ENCODE results near the gene BLM.
A peak's percentile ranks its signal among the peaks of the same experiment; 100 is the strongest.
"Not testable (repeated sequence)": the region's sequence is repeated elsewhere in the genome, so short reads cannot be mapped to it uniquely, and the experiment has no call there.

The BLM gene

DNA sequence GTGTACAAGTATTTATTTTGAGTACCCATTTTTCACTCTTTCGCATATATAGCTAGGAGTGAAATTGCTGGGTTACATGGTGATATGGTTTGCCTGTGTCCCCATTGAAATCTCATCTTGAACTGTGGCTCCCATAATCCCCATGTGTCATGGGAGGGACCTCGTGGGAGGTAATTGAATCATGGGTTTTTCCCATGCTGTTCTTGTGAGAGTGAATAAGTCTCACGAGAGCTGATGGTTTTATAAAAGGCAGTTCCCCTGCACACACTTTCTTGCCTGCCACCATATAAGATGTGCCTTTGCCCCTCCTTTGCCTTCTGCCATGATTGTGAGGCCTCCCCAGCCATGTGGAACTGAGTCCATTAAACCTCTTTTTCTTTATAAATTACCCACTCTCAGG is 23.4 kb downstream of the BLM start:
- H3K27ac Mint-ChIP-seq, result peak overlapping the region; percentile 50
- peaks cover 45% of the 10 kb centered on the region for H3K36me3 Mint-ChIP-seq (ENCODE audit: low read depth)
- H3K9me3 Mint-ChIP-seq, result peaks cover 15% of the 10 kb centered on the region
- H3K4me1 Mint-ChIP-seq (ENCODE audit: low read depth), result peaks cover 51% of the 10 kb centered on the region
- not testable (repeated sequence) for H3K27me3 Mint-ChIP-seq (ENCODE audit: low read depth); H3K4me3 Mint-ChIP-seq

DNA sequence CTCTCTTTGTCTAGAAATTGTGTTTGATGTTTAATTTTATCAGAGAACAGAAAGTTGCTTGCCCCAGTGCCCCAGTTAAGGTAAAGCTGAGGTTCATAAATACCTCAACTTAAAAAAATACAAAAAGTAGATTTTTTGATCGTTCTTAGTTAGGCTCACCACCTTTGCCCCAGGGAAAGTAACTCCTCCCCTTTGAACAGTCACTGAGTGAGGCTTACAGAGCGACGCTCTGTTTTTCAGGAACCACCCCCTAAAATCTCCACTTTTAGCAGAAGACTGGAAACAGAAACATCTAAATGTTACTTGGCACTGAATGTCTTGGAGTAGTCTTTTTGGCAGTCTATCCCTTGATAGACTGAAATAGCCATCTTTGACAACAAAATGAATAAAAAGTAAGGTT is 24.9 kb downstream of the BLM start:
- H3K27me3 Mint-ChIP-seq (ENCODE audit: low read depth), result no peaks in the 10 kb centered on the region
- H3K4me1 Mint-ChIP-seq (ENCODE audit: low read depth), result peaks cover 50% of the 10 kb centered on the region
- H3K9me3 Mint-ChIP-seq, result peaks cover 15% of the 10 kb centered on the region
- H3K4me3 Mint-ChIP-seq, result no peak overlapping the region
- peak overlapping the region; percentile 16 for H3K27ac Mint-ChIP-seq
- H3K36me3 Mint-ChIP-seq (ENCODE audit: low read depth), result peaks cover 38% of the 10 kb centered on the region

DNA sequence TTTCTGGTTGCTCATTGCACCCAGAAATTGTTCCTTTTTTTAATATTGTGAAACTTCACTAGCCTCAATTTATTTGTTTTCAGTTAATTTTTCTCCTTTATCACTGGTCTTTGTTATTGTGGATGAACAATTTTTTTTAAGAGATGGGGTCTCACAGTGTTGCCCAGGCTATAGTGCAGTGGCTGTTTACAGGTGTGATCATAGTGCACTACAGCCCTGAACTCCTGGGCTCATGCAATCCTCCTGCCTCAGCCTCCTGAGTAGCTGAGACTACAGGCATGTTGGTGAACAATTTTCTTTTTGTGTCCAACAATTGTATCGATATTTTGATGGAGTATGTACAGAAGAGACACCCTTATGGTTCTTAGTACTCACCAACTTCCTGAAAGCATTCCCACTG is 26.3 kb downstream of the BLM start:
- Mint-ChIP-seq H3K27ac (no peak overlapping the region), H3K36me3 (ENCODE audit: low read depth) (peaks cover 36% of the 10 kb centered on the region), H3K4me1 (ENCODE audit: low read depth) (peaks cover 46% of the 10 kb centered on the region), H3K27me3 (ENCODE audit: low read depth) (no peaks in the 10 kb centered on the region), H3K9me3 (peaks cover 15% of the 10 kb centered on the region), H3K4me3 (no peak overlapping the region)

DNA sequence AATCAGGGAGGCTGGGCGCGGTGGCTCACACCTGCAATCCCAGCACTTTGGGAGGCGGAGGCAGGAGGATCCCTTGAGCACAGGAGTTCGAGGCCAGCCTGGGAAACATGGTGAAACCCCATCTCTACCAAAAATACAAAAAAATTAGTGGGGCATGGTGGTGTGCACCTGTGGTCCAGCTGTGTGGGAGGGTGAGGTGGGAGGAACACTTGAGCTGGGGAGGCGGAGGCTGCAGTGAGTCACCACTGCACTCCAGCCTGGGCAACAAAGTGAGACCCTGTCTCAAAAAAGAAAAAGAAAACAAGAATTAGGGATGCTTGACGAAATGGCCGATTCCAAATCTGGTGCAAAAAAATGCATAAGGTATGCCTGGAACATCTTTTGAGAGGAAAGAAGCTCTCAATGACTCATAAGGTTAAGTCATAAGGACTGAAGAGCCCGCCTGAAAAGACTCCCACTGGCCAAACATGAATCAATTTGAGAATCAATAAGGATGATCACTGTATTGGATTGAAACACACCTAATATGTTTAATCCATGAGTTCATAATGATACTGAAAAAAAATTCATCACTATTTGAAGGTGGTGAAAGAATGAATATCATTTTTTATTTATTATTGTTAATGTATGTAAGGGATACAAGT is 27.7 kb downstream of the BLM start:
- Mint-ChIP-seq H3K4me1 (ENCODE audit: low read depth) (peaks cover 50% of the 10 kb centered on the region), H3K9me3 (peaks cover 14% of the 10 kb centered on the region), H3K36me3 (ENCODE audit: low read depth) (peaks cover 34% of the 10 kb centered on the region), H3K4me3 (no peak overlapping the region), H3K27me3 (ENCODE audit: low read depth) (no peaks in the 10 kb centered on the region), H3K27ac (no peak overlapping the region)

DNA sequence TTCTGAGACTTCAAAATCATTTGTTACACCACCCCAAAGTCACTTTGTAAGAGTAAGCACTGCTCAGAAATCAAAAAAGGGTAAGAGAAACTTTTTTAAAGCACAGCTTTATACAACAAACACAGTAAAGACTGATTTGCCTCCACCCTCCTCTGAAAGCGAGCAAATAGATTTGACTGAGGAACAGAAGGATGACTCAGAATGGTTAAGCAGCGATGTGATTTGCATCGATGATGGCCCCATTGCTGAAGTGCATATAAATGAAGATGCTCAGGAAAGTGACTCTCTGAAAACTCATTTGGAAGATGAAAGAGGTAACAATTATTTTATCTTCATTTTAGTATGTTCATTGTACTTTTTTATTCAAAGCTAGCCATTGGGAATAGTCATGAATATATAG is 32.6 kb downstream of the BLM start:
- Mint-ChIP-seq H3K4me3 (peak overlapping the region; percentile 45), H3K4me1 (ENCODE audit: low read depth) (peaks cover 49% of the 10 kb centered on the region), H3K36me3 (ENCODE audit: low read depth) (peaks cover 42% of the 10 kb centered on the region), H3K27me3 (ENCODE audit: low read depth) (no peaks in the 10 kb centered on the region), H3K9me3 (no peaks in the 10 kb centered on the region), H3K27ac (peak overlapping the region; percentile 78)

DNA sequence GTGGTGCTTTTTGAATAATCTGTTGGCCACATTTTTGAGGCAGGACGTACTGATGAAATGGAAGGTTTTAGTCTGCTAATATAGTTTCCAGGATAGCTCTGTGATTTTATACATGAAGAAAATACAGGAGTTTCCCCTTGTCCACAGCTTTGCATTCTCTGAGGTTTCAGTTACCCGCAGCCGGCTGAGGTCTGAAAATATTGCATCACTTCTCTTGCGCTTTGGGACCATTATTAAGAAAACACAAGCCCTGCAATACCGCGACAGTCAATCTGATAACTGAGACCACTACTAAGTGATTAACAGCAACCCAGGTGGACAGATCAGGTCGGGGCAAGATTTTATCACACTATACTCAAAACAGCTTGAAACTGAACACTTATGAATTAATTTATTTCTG is 33.0 kb downstream of the BLM start:
- peaks cover 45% of the 10 kb centered on the region for H3K36me3 Mint-ChIP-seq (ENCODE audit: low read depth)
- peak overlapping the region; percentile 78 for H3K27ac Mint-ChIP-seq
- H3K9me3 Mint-ChIP-seq, result no peaks in the 10 kb centered on the region
- H3K4me1 Mint-ChIP-seq (ENCODE audit: low read depth), result peaks cover 52% of the 10 kb centered on the region
- H3K27me3 Mint-ChIP-seq (ENCODE audit: low read depth), result no peaks in the 10 kb centered on the region
- H3K4me3 Mint-ChIP-seq, result peak overlapping the region; percentile 45

DNA sequence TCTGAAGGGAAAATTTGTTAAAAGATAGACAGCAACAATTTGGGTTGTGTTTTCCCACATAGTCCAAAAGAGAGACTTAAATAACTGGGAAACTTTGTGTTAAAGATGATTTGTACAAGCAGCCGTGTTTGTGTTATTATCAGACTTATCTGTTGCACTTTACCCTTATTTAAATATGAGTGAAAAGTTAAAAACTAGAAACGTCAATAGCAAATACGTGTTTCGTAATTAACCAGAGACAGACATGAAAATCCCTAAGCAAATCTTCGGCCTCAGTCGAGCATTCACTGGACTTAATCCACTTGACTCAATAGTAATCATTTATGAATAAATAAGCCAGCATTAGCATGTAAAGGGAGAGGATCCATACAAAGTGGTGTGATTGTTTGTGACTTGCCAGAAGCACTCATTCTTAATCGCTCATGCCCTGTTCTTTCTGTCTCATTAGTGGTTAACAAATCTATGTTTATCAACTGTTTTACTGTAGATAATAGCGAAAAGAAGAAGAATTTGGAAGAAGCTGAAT is 34.2 kb downstream of the BLM start:
- Mint-ChIP-seq H3K4me1 (ENCODE audit: low read depth) (peaks cover 52% of the 10 kb centered on the region), H3K9me3 (no peaks in the 10 kb centered on the region), H3K27ac (peak overlapping the region; percentile 15), H3K4me3 (no peak overlapping the region), H3K36me3 (ENCODE audit: low read depth) (peaks cover 52% of the 10 kb centered on the region), H3K27me3 (ENCODE audit: low read depth) (no peaks in the 10 kb centered on the region)

DNA sequence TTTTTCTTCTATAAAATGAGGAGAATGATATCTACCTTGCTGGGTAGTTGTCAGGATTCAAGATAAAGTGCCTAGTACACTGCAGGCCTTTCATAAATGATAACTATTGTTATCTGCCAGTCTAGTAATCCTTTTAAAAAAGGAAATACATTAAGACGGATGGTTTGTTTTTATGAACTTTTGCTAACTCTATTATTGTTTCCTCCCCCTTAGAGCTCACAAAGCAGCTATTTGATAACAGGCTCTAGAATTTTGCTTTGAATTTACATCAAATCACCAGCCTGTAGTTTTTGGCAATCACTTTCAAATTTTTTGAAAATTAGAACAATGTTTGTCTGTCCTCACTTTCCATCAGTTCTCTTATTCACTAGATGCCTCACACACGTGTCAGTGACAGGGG is 39.8 kb downstream of the BLM start:
- Mint-ChIP-seq H3K4me1 (ENCODE audit: low read depth) (peaks cover 38% of the 10 kb centered on the region), H3K27ac (peak overlapping the region; percentile 46), H3K27me3 (ENCODE audit: low read depth) (no peaks in the 10 kb centered on the region), H3K9me3 (no peaks in the 10 kb centered on the region), H3K36me3 (ENCODE audit: low read depth) (peaks cover 47% of the 10 kb centered on the region), H3K4me3 (no peak overlapping the region)

DNA sequence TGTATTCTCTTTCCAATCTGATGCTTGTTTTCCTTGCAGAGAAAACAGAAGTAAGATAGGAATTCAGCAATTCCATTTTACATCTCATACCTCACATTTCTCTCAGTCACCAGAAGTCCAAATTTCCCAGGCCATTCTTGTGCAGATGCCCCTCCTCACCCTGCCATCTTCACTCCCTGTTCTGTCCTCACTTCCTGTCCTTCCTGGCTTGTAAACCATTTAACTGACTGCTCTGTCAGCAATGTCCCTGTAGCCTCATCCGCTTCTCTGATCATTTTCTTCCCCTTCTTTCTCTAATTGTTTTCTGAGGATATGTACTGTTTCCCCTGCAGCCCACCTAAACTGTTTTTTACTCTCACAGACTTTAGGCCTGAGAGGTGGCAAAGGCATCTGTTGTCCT is 40.3 kb downstream of the BLM start:
- H3K4me3 Mint-ChIP-seq, result no peak overlapping the region
- H3K36me3 Mint-ChIP-seq (ENCODE audit: low read depth), result peaks cover 51% of the 10 kb centered on the region
- H3K4me1 Mint-ChIP-seq (ENCODE audit: low read depth), result peaks cover 42% of the 10 kb centered on the region
- H3K27ac Mint-ChIP-seq, result peak overlapping the region; percentile 46
- H3K9me3 Mint-ChIP-seq, result no peaks in the 10 kb centered on the region
- H3K27me3 Mint-ChIP-seq (ENCODE audit: low read depth), result no peaks in the 10 kb centered on the region

DNA sequence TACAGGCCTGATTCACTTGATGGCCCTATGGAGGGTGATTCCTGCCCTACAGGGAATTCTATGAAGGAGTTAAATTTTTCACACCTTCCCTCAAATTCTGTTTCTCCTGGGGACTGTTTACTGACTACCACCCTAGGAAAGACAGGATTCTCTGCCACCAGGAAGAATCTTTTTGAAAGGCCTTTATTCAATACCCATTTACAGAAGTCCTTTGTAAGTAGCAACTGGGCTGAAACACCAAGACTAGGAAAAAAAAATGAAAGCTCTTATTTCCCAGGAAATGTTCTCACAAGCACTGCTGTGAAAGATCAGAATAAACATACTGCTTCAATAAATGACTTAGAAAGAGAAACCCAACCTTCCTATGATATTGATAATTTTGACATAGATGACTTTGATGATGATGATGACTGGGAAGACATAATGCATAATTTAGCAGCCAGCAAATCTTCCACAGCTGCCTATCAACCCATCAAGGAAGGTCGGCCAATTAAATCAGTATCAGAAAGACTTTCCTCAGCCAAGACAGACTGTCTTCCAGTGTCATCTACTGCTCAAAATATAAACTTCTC is 43.6 kb downstream of the BLM start:
- H3K27ac Mint-ChIP-seq, result no peak overlapping the region
- H3K4me3 Mint-ChIP-seq, result no peak overlapping the region

DNA sequence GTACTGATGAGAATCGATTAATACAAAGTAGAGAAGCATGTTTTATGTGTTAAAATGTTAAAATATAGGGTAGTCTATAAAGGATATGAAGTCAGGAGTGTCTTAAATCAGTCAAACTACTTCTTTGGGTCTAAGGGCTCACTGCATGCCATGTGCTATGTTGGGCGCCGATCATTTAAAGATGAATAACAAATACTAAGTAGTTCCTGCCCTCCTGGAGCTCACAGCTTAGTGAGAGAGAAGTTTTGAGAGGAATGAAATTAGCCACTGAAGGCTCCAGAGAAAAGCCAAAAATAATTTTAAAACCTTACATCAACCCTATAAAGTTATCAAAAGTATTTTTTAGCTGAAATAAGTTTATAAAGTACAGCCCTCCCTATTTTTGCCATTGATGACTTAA is 44.5 kb downstream of the BLM start:
- H3K27me3 Mint-ChIP-seq (ENCODE audit: low read depth), result no peaks in the 10 kb centered on the region
- no peak overlapping the region for H3K4me3 Mint-ChIP-seq
- H3K4me1 Mint-ChIP-seq (ENCODE audit: low read depth), result peaks cover 34% of the 10 kb centered on the region
- H3K36me3 Mint-ChIP-seq (ENCODE audit: low read depth), result peaks cover 51% of the 10 kb centered on the region
- no peak overlapping the region for H3K27ac Mint-ChIP-seq
- H3K9me3 Mint-ChIP-seq, result no peaks in the 10 kb centered on the region

More for the DNA sequence above, 43.6 kb downstream of the BLM start:
- H3K36me3 Mint-ChIP-seq (ENCODE audit: low read depth), result peaks cover 53% of the 10 kb centered on the region
- no peaks in the 10 kb centered on the region for H3K9me3 Mint-ChIP-seq
- H3K4me1 Mint-ChIP-seq (ENCODE audit: low read depth), result peaks cover 35% of the 10 kb centered on the region
- no peaks in the 10 kb centered on the region for H3K27me3 Mint-ChIP-seq (ENCODE audit: low read depth)

DNA sequence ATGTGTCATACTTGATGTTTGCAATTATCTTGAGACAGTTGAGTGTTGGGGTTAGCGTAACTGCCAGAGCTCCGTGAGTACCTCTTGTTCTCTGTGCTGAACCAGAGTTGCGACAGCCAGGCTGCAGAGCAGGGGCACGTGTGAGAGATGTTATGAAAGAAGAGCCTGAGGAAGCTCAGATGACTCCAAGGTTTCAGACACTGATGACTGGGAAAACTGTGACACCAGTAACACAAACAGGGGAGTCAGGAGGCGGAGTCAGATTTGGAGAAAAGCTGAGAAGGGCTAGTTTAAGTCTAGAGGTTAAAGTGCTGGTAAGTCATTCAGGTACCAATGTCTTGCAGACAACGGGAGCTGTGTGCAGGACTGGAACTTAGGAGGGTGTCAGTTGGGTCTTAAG is 45.0 kb downstream of the BLM start:
- Mint-ChIP-seq H3K27ac (peak overlapping the region; percentile 43), H3K4me3 (no peak overlapping the region)

DNA sequence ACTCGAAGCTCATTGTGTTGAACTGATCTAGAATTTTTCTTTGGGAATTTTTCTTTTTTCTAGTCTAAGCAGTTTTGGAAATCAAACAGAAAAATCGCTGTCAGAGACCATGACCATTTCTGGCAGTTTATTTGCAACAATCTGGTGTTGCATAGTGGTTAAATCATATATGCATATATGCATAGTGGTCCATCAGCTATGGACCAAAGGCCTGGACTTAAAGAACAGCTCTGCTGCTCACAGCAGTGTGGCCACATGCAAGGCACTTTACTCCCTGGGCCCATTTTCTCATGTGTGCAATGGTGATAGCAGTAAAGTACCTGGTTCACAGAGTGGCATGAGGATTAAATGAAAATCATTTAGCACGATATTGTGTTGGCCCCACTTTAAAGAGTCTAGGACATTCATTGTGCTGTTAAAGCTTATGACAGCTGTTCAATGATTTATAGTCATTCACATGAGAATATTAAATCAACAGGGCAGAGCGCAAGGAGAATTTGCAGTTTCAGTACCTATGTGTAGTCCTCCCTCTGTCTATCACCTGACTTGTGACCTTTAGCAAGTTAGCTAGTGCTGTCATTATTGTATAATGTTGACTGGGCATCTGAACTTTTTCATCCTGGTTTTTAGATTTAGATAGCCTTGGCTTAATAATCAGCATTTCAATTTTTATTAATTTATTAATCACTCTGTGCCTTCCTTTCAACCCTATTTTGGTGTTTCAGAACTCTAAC is 46.4 kb downstream of the BLM start:
- Mint-ChIP-seq H3K27me3 (ENCODE audit: low read depth) (no peaks in the 10 kb centered on the region), H3K27ac (no peak overlapping the region), H3K9me3 (no peaks in the 10 kb centered on the region), H3K36me3 (ENCODE audit: low read depth) (peaks cover 53% of the 10 kb centered on the region), H3K4me3 (no peak overlapping the region), H3K4me1 (ENCODE audit: low read depth) (peaks cover 22% of the 10 kb centered on the region)

More for the DNA sequence above, 45.0 kb downstream of the BLM start:
- H3K27me3 Mint-ChIP-seq (ENCODE audit: low read depth), result no peaks in the 10 kb centered on the region
- peaks cover 30% of the 10 kb centered on the region for H3K4me1 Mint-ChIP-seq (ENCODE audit: low read depth)
- peaks cover 50% of the 10 kb centered on the region for H3K36me3 Mint-ChIP-seq (ENCODE audit: low read depth)
- H3K9me3 Mint-ChIP-seq, result no peaks in the 10 kb centered on the region

DNA sequence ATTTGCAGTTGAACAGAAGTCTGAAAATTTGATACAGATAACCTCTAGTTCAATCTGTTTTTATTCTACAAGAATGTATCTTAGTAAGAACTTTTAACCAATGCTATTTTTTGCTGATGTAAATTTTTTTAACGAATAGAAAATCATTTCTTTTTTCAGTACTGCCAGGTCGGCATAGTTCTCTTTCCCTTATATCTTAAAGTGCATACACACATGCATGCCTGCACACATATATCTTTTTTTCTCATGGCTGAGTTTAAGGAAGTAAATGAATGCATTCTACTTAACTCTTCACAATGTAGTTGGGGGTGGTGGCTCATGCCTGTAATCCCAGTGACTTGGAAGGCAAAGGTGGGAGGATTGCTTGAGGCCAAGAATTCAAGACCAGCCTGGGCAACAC is 48.4 kb downstream of the BLM start:
- H3K4me1 Mint-ChIP-seq (ENCODE audit: low read depth), result peaks cover 19% of the 10 kb centered on the region
- peak overlapping the region; percentile 13 for H3K27ac Mint-ChIP-seq
- H3K27me3 Mint-ChIP-seq (ENCODE audit: low read depth), result no peaks in the 10 kb centered on the region
- H3K4me3 Mint-ChIP-seq, result no peak overlapping the region
- H3K9me3 Mint-ChIP-seq, result no peaks in the 10 kb centered on the region
- peaks cover 59% of the 10 kb centered on the region for H3K36me3 Mint-ChIP-seq (ENCODE audit: low read depth)

DNA sequence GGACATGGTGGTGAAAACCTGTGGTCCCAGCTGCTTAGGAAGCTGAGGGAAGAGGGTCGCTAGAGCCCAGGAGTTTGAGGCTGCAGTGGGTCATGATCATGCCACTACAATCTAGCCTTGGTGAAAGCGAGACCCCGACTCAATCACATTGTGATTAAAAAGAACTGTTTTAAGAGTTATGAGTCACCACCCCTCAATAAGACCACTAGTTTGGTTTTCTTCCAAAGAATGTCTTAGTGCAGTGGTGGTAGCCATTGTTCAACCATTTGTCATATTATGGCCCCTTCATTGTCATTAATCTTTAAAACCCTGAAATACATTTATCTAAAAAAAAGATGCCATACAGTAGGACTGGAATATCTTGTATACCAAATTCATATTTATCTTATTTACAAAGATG is 48.8 kb downstream of the BLM start:
- Mint-ChIP-seq H3K9me3 (no peaks in the 10 kb centered on the region), H3K4me3 (no peak overlapping the region), H3K27me3 (ENCODE audit: low read depth) (no peaks in the 10 kb centered on the region), H3K4me1 (ENCODE audit: low read depth) (peaks cover 15% of the 10 kb centered on the region), H3K36me3 (ENCODE audit: low read depth) (peaks cover 55% of the 10 kb centered on the region), H3K27ac (no peak overlapping the region)

Measured in T-helper 1 cell treated with Interleukin-12 subunit alpha and Interleukin-12 subunit beta and Interleukin-4 antibody, amounts not matched to agents 30 μg/mL and 1 μg/mL, for 36 hours (primary cell).